ENCODE measurements around the gene GOLPH3.

DNA sequence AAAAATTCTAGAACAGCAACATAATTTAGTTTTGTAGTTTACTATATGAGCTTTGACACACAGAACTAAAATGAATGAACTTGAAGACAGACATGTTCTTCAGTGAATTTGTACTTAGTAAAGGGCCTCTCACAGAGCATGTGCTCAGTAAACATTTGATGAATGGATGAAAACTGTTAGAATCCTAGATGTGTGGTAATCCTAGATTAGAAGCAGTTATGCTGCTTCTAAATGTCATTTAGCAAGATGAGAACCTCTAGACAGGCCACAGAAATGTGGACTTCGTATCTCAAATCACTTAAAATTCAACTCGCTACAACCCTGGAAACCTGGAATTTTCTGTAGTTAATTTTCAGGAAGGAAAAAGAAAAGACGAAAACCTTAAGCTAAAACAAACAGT lies 8.5 kb downstream of the GOLPH3 start:
- TF ChIP-seq, protein P1, sequence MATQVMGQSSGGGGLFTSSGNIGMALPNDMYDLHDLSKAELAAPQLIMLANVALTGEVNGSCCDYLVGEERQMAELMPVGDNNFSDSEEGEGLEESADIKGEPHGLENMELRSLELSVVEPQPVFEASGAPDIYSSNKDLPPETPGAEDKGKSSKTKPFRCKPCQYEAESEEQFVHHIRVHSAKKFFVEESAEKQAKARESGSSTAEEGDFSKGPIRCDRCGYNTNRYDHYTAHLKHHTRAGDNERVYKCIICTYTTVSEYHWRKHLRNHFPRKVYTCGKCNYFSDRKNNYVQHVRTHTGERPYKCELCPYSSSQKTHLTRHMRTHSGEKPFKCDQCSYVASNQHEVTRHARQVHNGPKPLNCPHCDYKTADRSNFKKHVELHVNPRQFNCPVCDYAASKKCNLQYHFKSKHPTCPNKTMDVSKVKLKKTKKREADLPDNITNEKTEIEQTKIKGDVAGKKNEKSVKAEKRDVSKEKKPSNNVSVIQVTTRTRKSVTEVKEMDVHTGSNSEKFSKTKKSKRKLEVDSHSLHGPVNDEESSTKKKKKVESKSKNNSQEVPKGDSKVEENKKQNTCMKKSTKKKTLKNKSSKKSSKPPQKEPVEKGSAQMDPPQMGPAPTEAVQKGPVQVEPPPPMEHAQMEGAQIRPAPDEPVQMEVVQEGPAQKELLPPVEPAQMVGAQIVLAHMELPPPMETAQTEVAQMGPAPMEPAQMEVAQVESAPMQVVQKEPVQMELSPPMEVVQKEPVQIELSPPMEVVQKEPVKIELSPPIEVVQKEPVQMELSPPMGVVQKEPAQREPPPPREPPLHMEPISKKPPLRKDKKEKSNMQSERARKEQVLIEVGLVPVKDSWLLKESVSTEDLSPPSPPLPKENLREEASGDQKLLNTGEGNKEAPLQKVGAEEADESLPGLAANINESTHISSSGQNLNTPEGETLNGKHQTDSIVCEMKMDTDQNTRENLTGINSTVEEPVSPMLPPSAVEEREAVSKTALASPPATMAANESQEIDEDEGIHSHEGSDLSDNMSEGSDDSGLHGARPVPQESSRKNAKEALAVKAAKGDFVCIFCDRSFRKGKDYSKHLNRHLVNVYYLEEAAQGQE (IDR thresholded peaks at IDR 0.05), result no peak
- TF ChIP-seq TAF1 (conservative IDR thresholded peaks at IDR 0.05) (no peak), SP1 (IDR thresholded peaks at IDR 0.05) (no peak), GABPA (IDR thresholded peaks at IDR 0.05 in 1 of 2, conservative IDR thresholded peaks at IDR 0.05 in 1 of 2) (no peak), FOXA1 (IDR thresholded peaks at IDR 0.05) (no peak), HNF4G (IDR thresholded peaks at IDR 0.05) (no peak), RAD21 (IDR thresholded peaks at IDR 0.05) (no peak), JUND (IDR thresholded peaks at IDR 0.05) (no peak), EGR1 (IDR thresholded peaks at IDR 0.05; ENCODE audit: low read depth in 2 of 2) (no peak)
- TF ChIP-seq, protein P2, sequence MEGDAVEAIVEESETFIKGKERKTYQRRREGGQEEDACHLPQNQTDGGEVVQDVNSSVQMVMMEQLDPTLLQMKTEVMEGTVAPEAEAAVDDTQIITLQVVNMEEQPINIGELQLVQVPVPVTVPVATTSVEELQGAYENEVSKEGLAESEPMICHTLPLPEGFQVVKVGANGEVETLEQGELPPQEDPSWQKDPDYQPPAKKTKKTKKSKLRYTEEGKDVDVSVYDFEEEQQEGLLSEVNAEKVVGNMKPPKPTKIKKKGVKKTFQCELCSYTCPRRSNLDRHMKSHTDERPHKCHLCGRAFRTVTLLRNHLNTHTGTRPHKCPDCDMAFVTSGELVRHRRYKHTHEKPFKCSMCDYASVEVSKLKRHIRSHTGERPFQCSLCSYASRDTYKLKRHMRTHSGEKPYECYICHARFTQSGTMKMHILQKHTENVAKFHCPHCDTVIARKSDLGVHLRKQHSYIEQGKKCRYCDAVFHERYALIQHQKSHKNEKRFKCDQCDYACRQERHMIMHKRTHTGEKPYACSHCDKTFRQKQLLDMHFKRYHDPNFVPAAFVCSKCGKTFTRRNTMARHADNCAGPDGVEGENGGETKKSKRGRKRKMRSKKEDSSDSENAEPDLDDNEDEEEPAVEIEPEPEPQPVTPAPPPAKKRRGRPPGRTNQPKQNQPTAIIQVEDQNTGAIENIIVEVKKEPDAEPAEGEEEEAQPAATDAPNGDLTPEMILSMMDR (IDR thresholded peaks at IDR 0.05; ENCODE audit: low read depth, low read length, missing input control), result no peak
- TF ChIP-seq, protein P3, sequence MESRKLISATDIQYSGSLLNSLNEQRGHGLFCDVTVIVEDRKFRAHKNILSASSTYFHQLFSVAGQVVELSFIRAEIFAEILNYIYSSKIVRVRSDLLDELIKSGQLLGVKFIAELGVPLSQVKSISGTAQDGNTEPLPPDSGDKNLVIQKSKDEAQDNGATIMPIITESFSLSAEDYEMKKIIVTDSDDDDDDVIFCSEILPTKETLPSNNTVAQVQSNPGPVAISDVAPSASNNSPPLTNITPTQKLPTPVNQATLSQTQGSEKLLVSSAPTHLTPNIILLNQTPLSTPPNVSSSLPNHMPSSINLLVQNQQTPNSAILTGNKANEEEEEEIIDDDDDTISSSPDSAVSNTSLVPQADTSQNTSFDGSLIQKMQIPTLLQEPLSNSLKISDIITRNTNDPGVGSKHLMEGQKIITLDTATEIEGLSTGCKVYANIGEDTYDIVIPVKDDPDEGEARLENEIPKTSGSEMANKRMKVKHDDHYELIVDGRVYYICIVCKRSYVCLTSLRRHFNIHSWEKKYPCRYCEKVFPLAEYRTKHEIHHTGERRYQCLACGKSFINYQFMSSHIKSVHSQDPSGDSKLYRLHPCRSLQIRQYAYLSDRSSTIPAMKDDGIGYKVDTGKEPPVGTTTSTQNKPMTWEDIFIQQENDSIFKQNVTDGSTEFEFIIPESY (IDR thresholded peaks at IDR 0.05), result no peak
- TF ChIP-seq, protein P4, sequence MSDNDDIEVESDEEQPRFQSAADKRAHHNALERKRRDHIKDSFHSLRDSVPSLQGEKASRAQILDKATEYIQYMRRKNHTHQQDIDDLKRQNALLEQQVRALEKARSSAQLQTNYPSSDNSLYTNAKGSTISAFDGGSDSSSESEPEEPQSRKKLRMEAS (IDR thresholded peaks at IDR 0.05), result no peak
- TF ChIP-seq, protein P5, sequence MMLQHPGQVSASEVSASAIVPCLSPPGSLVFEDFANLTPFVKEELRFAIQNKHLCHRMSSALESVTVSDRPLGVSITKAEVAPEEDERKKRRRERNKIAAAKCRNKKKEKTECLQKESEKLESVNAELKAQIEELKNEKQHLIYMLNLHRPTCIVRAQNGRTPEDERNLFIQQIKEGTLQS (IDR thresholded peaks at IDR 0.05), result no peak
